ENCODE results near the gene SHTN1.

DNA sequence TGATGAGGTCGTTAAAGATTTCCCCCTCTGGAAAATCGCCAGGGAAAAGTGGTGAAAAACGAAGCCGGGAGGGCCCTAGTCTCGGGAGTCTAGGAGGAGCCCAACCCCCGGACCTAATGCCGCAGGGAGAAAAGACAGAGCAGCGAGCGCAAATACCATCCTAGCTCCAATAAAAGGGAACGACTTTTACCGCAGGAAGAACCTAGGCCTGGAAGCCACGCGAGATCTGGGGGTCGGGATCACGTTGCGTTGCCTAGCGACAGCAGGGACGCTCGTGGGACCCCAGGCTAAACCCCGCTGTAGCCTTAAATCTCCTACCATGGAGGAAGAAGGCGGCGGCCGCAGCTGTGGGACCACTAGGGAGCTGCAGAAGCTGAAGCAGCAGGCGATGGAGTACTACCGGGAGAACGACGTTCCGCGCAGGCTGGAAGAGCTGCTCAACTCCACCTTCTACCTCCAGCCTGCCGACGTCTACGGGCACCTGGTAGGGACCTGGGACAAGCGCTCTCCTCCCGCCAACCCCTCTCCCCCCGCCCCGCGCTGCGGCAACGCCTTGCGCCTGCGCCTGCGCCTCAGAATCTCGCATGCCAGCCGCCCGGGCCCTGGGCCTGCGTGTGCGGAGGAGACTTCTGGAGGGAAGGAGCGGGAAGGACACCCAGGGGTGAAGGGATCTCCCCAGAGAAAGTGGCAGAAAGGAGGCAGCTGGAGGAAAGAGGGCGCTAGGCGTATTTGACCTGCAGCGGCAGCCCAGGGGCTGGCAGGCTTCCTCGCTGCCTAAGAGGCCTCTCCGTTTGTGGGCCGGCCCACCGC is 155.5 kb downstream of the SHTN1 start, which contains the start of gene ENO4:
- peak in 1 of 2 donors; percentile 22 for TF ChIP-seq POLR2A (IDR thresholded peaks at IDR 0.05)
- TF ChIP-seq, protein P1, sequence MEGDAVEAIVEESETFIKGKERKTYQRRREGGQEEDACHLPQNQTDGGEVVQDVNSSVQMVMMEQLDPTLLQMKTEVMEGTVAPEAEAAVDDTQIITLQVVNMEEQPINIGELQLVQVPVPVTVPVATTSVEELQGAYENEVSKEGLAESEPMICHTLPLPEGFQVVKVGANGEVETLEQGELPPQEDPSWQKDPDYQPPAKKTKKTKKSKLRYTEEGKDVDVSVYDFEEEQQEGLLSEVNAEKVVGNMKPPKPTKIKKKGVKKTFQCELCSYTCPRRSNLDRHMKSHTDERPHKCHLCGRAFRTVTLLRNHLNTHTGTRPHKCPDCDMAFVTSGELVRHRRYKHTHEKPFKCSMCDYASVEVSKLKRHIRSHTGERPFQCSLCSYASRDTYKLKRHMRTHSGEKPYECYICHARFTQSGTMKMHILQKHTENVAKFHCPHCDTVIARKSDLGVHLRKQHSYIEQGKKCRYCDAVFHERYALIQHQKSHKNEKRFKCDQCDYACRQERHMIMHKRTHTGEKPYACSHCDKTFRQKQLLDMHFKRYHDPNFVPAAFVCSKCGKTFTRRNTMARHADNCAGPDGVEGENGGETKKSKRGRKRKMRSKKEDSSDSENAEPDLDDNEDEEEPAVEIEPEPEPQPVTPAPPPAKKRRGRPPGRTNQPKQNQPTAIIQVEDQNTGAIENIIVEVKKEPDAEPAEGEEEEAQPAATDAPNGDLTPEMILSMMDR (IDR thresholded peaks at IDR 0.05): no peak
